Umbilical cord (tissue), 2 donors: ENCODE results near the gene ATP1A4. TPM values are rescaled to one million over a fixed set of nuclear protein-coding genes. Genes with fewer than 3 reads are reported as not detected.

Source experiments
- DNase-seq: peaks from one replicate; pipeline ENCODE4 v3.0.0-alpha.2; 2015; ENCODE audit warnings: low spot score
- total RNA-seq: library from RNA; depleted of rRNA; stranded (reverse); fragments of >200 nt; gene quantifications from one replicate; pipeline ENCODE4 v1.2.3, GENCODE V29; 2014; ENCODE audit warnings: low replicate concordance; ENCODE audit not compliant: insufficient read depth

The ATP1A4 gene
- total RNA-seq, 1 donor from 2014 or later: 0.96 TPM

GRCh38 chr1:160171980-160172379 is 20.6 kb downstream of the ATP1A4 start:
- DNase-seq: no peak

GRCh38 chr1:160177231-160177630 is 25.8 kb downstream of the ATP1A4 start:
- DNase-seq: peak; percentile 75

DNA sequence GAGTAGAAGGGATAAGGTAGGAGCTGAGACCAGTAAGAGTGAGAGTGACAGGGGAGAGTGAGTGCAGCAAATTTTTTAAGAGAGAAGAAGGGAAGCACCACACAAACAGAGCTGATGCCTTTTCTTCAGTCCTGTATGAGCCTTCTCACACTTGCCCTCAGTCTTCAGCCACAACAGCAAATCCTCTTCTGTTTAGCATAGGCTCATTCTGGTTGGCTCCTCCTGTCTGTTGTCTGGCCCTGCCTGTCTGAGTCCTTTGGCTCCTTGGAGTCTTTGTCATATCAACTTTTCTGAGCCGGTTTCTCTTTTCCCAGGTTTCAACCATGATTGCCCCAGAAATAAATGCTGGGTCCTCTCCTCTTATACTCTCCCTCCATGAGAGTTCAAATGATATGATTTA is 26.3 kb downstream of the ATP1A4 start:
- DNase-seq: no peak

GRCh38 chr1:160178731-160179130 is 27.3 kb downstream of the ATP1A4 start:
- DNase-seq: no peak

GRCh38 chr1:160179336-160179735 is 27.9 kb downstream of the ATP1A4 start:
- no peak for DNase-seq

DNA sequence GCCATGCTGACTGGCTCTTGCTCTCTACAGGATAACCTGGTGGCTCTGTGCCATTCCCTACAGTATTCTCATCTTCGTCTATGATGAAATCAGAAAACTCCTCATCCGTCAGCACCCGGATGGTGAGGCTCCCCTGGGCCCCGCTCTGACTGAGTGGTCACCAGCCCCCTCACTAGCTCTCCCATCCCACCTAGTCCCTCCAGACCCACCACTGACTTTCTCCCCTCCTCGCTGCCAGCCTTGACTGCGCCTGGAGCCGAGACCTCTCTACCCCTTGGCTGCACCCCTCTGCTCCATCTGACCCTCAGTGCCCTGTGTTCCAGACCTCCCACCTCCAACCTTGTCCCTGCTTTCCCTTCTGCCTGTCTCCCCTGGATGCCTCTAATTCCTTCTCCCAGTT is 34.8 kb downstream of the ATP1A4 start:
- no peak for DNase-seq

DNA sequence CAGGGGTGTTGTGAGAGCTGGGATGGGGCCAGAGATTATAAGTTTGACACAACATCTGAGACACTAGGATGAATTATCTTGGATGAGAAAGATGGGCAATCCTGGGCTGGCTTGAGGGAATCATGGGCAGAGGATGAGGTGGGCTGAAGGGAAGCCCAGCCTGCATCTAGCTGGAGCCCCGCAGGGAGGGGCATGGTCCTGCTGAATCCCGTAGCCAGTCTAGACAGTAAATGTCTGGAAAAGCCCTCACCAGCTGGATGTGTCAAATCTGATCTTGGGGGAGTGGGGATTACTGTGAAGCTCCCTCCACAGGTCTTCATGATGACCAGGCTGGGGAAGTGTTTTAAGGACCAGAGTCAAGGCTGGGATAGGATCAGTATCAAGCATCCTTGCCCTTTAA is 35.3 kb downstream of the ATP1A4 start:
- DNase-seq: no peak

DNA sequence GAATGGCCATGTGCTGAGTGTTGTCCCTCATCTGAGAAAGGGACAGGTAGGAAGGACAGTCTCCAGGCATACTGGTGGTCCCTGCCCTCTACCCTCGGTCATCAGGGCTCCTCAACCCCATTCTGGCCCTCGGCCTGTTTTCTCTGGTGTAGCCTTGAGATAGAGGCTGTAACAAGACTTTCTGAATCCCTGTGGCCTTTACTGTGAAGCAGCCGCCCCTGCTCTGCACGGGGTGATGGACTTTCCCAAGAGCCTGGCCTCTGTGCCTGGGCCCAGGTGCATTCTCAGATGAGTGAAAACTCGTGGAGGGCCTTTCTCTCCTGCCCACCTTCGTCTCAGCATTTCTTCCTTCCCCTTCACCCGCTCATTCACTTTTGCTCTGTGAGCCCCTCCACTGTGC is 36.0 kb downstream of the ATP1A4 start:
- no peak for DNase-seq

DNA sequence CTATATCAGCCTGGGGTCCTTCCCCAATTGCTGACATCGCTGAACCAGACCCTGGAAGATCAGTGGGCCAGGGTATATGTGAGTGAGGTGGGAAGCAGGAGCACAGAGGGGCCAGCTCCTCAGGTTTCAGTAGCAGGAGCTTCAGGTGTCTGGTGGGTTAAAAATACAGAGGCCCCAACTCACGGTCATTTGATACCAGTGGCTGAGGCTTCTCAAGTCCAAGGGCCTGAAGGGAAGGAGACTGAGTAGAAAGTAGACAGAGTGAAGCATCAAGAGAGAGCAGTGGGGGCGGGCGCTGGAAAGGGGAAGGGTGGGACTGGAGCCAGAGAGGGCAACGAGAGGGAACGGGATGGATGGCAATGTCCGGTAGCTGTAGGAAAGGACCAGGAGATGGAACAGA is 36.9 kb downstream of the ATP1A4 start:
- DNase-seq: no peak

DNA sequence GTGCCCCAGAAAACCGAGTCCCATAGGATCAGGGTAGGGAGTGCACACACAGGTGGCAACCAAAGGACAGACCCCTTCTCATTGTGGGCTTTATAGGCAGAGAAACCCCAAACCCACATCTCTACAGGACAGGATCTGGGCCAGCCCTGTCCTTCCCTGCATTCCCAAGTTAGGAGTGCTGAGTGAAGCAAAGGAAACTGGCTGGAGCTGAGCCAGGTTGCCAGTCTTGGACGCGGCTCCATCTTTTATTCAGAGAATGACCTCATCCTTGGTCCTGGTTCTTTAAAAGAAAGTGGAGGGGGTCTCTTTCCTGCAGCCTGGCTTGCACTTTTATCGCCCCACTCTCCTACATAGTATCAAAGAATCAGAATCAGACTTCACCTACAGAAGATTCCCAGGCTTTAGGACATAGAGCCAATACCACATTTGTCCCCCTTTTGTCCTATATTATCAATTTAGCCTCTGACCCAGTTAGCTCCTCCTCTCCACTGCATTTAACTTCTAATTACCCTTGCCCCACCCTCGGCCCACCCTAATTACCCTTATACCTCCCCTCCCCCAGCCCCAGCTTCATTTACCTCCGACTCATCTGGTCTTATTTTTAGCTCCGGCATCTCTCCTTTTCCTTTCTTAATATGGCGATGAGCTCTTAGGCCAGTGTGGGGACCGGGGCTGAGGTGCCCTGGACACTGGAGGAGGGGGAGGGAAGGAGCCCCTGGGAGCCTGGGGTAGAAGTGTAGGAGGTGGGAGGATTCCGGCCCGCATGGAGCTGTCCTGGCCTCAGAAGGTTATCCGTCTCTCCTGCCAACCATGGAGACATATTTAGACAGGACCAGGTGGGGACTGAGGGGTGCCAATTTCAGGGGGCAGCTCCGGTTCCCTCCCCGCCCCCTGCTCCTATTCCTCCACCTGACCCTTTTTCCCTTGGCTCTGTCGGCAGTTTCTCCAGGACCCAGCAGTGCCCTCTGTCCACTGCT is 38.5 kb downstream of the ATP1A4 start, which contains the start of gene CASQ1:
Gene CASQ1, plus strand, starts transcription at position 927 of the 977 bp plus-strand sequence. CDS start 177 bp downstream, outside the sequence.
- DNase-seq: peak; percentile 64

DNA sequence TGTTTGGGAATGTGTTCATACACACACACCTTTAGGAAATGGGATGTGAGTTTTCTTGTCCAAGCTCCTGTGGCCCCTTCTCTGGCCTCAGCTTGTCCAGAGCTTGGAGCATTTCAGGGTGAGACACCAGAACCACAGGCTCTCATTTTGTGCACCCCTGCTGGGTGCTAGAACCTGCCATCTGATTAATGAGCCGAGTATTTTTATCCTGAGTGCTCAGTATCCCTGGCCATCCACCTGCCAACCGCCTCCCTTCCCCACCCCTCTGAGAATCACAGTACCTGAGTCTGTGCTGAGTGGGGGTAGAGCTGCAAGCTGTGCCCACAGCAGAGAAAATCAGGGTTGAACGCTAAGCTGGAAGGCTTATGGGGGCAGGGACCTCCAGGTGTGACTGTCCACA is 40.4 kb downstream of the ATP1A4 start:
- no peak for DNase-seq

DNA sequence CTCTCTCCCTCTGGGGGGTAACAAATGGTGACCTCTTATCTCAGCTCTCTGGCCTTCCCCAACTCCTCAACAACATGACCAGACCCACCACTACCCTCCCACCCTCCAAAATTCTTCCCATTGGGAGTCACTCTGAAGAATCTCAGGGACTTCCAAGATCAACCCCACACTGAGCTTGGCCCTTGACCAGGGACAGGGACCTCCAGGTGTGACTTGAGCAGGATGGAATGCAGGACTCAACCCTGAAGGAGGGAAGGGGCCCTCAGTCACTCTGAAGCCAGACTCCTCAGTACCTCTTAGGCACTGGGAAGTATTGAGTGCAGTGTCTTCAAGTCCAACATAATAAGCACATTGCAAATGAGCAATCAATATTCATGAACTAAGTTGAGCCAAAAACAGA is 40.8 kb downstream of the ATP1A4 start:
- no peak for DNase-seq

DNA sequence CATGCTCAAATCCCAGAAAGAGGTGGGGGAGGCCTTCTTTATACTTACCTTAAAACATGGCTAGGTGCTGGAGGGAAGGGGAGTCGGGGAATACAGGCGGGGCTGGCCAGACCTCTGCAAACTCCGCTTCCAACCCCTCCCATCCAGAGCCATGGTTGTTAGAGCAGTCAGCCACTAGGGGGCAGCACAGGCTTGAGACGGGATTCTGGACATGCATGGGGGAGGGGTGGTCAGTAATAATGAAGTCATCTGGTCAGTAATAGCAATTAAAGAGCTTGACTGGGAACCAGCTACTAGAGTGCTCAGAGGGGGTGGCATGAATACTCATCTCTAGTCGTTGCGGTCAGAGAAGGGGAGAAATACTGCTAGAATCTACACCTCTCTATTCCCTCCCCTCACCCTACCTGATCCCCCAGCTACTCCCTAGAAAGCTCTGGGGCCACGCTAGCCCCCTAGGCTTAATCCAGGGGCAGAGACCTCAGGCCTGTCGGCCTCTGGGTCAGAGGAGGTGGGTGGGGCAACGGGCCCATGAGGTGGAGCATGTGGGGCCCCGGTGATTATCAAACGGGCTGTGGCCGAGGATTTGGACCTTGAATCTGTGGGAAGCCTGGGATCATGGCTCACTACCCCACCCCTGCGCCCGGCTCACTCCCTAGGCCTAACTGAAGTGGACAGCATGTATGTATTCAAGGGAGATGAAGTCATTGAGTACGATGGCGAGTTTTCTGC is 41.9 kb downstream of the ATP1A4 start:
- peak; percentile 86 for DNase-seq

- no peak for DNase-seq
Measured at GRCh38 chr1:160193832-160194736, 42.7 kb downstream of the ATP1A4 start.

DNA sequence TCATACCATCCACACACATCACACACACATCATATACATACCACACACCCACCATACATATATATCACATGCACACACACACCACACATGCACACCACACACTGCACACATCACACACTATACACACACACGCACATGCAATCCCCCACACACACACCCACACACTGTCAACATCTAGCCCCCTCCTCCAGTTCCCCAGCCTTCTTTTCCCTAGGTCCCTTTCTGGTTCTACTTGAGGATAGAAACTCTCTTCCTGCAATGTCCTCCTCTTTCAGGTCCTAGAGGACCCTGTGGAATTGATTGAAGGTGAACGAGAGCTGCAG is 43.3 kb downstream of the ATP1A4 start:
- DNase-seq: no peak

DNA sequence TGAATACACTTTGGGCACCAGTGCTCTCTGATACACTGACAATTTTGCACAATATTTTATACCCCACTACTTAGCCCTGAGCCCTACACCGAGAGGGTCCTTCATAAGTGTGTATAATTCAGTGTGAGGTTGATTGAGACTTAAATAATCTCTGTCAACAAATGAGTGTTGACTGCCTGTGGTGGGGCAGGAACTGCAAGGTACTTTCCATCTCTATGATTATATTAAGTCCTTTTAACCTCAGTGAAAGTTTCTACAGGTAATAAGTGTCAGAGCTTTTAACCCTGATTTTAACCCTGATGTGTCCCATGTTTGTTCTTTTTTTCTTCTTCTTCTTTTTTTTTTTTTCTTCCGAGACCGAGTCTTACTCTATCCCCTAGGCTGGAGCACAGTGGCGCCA is 44.7 kb downstream of the ATP1A4 start:
- DNase-seq: no peak

DNA sequence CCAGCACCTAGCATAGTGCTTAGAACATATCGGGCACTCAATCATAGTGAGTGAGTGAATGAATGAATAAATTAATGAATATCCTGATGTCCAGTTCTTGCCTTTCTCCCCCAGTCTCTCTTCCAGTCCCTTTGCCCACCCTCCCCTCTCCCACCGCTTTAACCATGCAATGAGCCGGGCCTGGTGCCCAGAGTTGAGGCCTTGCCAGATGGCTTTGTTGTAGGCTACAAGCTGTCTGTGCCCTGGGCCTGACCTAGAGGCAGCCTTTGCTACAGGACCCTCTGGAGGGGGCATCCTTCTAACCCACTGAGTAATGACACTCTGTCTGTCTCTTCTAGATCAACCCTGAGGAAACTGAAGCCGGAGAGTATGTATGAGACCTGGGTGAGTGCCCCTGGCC is 45.8 kb downstream of the ATP1A4 start:
- DNase-seq: no peak

- no peak for DNase-seq
Measured at GRCh38 chr1:160200786-160201185, 49.4 kb downstream of the ATP1A4 start.

GRCh38 chr1:160204526-160205241 is 53.3 kb downstream of the ATP1A4 start:
- DNase-seq: peak; percentile 43

DNA sequence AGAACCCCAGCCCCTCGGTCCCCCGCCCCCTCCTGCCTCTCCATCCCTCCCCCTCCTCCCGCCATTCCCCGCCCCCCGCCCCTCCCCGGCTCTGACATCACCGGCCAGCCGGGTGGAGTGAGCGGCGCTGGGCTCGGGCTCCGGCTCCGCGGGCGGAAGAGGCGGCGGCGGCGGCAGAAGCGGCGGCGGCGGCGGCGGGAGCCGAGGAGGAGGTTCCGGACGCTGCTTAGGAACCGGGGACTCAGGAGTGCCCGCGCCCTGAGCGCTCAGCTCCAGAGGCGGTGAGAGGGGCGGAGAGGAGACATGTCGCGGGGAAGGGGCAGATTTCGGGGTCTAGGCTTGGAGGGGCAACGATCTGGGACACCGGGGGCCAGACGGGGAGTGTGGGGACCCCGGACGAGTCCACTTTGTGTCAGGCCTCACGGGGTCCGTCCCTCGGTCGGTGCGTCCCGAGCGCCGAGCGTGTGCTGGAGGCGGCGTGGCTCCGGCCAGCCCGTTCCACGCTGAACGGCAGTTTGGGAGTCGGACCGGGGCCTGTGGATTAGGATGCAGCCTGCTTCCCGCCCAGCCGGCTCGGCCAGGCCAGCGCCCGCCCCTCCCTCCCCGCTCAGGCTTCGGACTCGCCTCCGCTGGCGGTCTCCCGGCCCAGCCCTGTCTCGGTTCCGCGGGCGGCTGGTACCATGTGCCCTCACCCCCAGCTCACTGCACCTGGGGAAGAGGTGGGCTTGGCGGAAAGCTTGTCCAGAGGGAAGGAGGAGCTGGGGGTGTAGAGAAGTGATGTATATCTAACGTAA is 54.0 kb downstream of the ATP1A4 start, which contains the start of gene PEA15:
Gene PEA15, plus strand, starts transcription at position 143 of the 794 bp plus-strand sequence. CDS start 6,161 bp downstream, outside the sequence.
- peak; percentile 79 for DNase-seq
